ENCODE data around the gene GNG14. TPM values are rescaled to one million over a fixed set of nuclear protein-coding genes. Genes with fewer than 3 reads are reported as not detected.

Gene GNG14
- total and polyA plus RNA-seq, 2 of the 4 experiments (the other 2 are of a cell fraction), result not detected

DNA sequence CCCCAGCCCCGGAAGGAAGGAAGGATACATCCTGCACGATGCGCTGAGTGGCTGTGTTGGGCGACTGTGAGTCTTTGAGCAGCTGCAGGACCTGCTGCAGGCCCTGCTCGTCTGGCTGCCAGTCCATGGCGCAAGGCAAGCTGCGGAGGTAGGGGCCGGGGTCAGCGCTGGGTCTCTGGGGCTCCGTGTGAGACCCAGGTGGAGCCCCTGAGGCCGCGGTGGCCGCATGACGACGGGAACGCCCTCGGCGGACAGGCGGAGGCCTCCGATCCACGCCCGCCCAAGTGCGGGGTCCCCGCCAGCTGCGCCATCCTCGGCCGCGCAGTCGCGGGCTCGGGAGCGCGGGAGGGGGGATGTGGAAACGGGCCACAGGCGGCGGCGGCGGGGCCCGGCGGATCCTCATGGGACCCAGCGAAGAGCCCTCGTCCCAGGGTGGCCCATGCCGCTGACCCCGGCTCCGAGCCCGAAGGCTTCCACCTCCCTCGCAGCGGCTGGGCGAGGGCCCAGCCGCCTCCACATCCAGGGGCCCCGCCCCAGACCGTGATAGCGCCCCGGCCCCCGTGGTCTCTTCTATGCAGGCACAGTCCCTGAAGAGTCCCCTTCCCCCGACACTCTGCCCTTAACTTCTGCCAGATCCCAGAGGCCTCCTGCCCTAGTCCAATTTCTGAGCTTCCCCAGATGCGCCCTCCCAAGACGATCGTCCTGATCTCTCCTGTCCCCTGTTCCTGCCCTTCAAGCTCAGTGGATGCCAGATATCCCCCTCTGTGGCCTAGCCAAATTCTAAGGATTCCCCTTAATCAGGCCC, 33.3 kb downstream of the GNG14 start (continued):
- TF ChIP-seq, protein P1, sequence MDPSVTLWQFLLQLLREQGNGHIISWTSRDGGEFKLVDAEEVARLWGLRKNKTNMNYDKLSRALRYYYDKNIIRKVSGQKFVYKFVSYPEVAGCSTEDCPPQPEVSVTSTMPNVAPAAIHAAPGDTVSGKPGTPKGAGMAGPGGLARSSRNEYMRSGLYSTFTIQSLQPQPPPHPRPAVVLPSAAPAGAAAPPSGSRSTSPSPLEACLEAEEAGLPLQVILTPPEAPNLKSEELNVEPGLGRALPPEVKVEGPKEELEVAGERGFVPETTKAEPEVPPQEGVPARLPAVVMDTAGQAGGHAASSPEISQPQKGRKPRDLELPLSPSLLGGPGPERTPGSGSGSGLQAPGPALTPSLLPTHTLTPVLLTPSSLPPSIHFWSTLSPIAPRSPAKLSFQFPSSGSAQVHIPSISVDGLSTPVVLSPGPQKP (IDR thresholded peaks at IDR 0.05; ENCODE audit: borderline replicate concordance, low read depth, low read length), result no peak

Measured in IMR-90 (cell line).